HG02885 (cell line): ENCODE measurements around the gene DALRD3.

Source experiments
- ATAC-seq: cut with Tn5 transposase; IDR thresholded peaks from one replicate; pipeline ENCODE4 v1.9.1; 2021; ENCODE audit warnings: mild to moderate bottlenecking; ENCODE audit not compliant: unreplicated experiment, poor library complexity

DALRD3 gene

GRCh38 chr3:49017971-49018706 is at the start of gene DALRD3:
Gene DALRD3 (minus strand): TSS chr3:49018580. CDS start chr3:49018564, 16 bp downstream.
- no peak for ATAC-seq

GRCh38 chr3:49058011-49058410 is 39.6 kb upstream of the DALRD3 start:
- no peak for ATAC-seq

- ATAC-seq: no peak
Measured at GRCh38 chr3:49057268-49057667, 38.9 kb upstream of the DALRD3 start.

GRCh38 chr3:49054344-49054862 is 36.0 kb upstream of the DALRD3 start:
- no peak for ATAC-seq

- ATAC-seq: no peak
Measured at GRCh38 chr3:49053543-49053942, 35.2 kb upstream of the DALRD3 start.

GRCh38 chr3:49035281-49035680 is 16.9 kb upstream of the DALRD3 start:
- no peak for ATAC-seq

- ATAC-seq: no peak
Measured at GRCh38 chr3:49034650-49035049, 16.3 kb upstream of the DALRD3 start.

- ATAC-seq: no peak
Measured at GRCh38 chr3:49032646-49033304, 14.4 kb upstream of the DALRD3 start.

GRCh38 chr3:49030321-49030720 is 11.9 kb upstream of the DALRD3 start:
- no peak for ATAC-seq

GRCh38 chr3:49029563-49029884 is 11.1 kb upstream of the DALRD3 start:
- no peak for ATAC-seq

GRCh38 chr3:49028673-49029562 is 10.5 kb upstream of the DALRD3 start, which contains the start of gene IMPDH2:
Gene IMPDH2 (minus strand): TSS chr3:49029398. CDS start chr3:49029350, 48 bp downstream.
- ATAC-seq: peak; percentile 89

- ATAC-seq: no peak
Measured at GRCh38 chr3:49028298-49028672, 9.9 kb upstream of the DALRD3 start.

GRCh38 chr3:49027634-49028033 is 9.3 kb upstream of the DALRD3 start:
- no peak for ATAC-seq

- no peak for ATAC-seq
Measured at GRCh38 chr3:49026536-49026935, 8.2 kb upstream of the DALRD3 start.

GRCh38 chr3:49025793-49026520 is 7.6 kb upstream of the DALRD3 start:
- no peak for ATAC-seq

- no peak for ATAC-seq
Measured at GRCh38 chr3:49025005-49025792, 6.8 kb upstream of the DALRD3 start.

- no peak for ATAC-seq
Measured at GRCh38 chr3:49024449-49024848, 6.1 kb upstream of the DALRD3 start.

- no peak for ATAC-seq
Measured at GRCh38 chr3:49023775-49024174, 5.4 kb upstream of the DALRD3 start.

GRCh38 chr3:49022688-49023171 is 4.3 kb upstream of the DALRD3 start:
- ATAC-seq: no peak
